Mesodermal cell (in vitro differentiated cells): Measurements from ENCODE around the gene MTARC2.

ENCODE experiments used
- H3K27ac ChIP-seq: 2 replicates; pipeline ENCODE4 v1.7.0; 2013; ENCODE audit warnings: mild to moderate bottlenecking, low read depth, low read length, moderate library complexity; ENCODE audit not compliant: severe bottlenecking
- H3K36me3 ChIP-seq: 2 replicates; pipeline ENCODE4 v1.7.1; 2013; ENCODE audit warnings: mild to moderate bottlenecking, low read length, moderate library complexity; ENCODE audit not compliant: control insufficient read depth, insufficient read depth
- H3K4me1 ChIP-seq: one replicate; pipeline ENCODE4 v1.7.1; 2013; ENCODE audit warnings: mild to moderate bottlenecking, low read length; ENCODE audit not compliant: insufficient read depth, control insufficient read depth, poor library complexity, severe bottlenecking
- H3K4me3 ChIP-seq: 2 replicates; pipeline ENCODE4 v1.7.0; 2013; ENCODE audit warnings: low read length, control low read depth, mild to moderate bottlenecking; ENCODE audit not compliant: insufficient read depth, poor library complexity, severe bottlenecking; ENCODE audit errors: extremely low read depth
- H3K9me3 ChIP-seq: 2 replicates; pipeline ENCODE4 v1.7.1; 2013; ENCODE audit warnings: mild to moderate bottlenecking, low read length, moderate library complexity; ENCODE audit not compliant: control insufficient read depth
- WGBS, 2 experiments: methylation state at CpG; one replicate each; pipeline ENCODE4 v1.1.5; 2013; ENCODE audit warnings: missing lambda C conversion rate in 2 of 2; ENCODE audit not compliant: insufficient coverage in 2 of 2; 5-methylcytosine and 5-hydroxymethylcytosine counted together

Gene MTARC2

GRCh38 chr1:220786337-220787068 is 38.4 kb downstream of the MTARC2 start, which contains the start of gene MTARC1:
MTARC1 (plus strand) TSS chr1:220786913; CDS start chr1:220786945, 32 bp downstream.
- no peak within 1 kb of the TSS for H3K27ac ChIP-seq
- 3% methylated on average over 40 to 48 of the region's 56 CpGs for WGBS, 2 experiments
- peak within 1 kb of the TSS; percentile 52 for H3K4me3 ChIP-seq
- peaks cover 3% of the 10 kb centered on the region for H3K4me1 ChIP-seq
- H3K9me3 ChIP-seq = no peaks in the 10 kb centered on the region
- no peaks in the 10 kb centered on the region for H3K36me3 ChIP-seq

GRCh38 chr1:220787069-220787619 is 39.0 kb downstream of the MTARC2 start:
- H3K27ac ChIP-seq = no peak overlapping the region
- no peaks in the 10 kb centered on the region for H3K9me3 ChIP-seq
- peak overlapping the region; percentile 52 for H3K4me3 ChIP-seq
- no peaks in the 10 kb centered on the region for H3K36me3 ChIP-seq
- 2 to 5% methylated on average over 17 to 28 of the region's 32 CpGs for WGBS, 2 experiments
- H3K4me1 ChIP-seq = peaks cover 3% of the 10 kb centered on the region

- Histone ChIP-seq H3K27ac (no peak overlapping the region), H3K36me3 (no peaks in the 10 kb centered on the region), H3K4me3 (no peak overlapping the region), H3K9me3 (no peaks in the 10 kb centered on the region), H3K4me1 (peaks cover 3% of the 10 kb centered on the region)
- 91 to 94% methylated on average over 5 of the region's 7 CpGs for WGBS, 2 experiments
Observed at GRCh38 chr1:220788900-220789299, 40.8 kb downstream of the MTARC2 start.

- no peaks in the 10 kb centered on the region for H3K36me3 ChIP-seq
Observed at GRCh38 chr1:220789532-220790147, 41.5 kb downstream of the MTARC2 start.

GRCh38 chr1:220791285-220791684 is 43.2 kb downstream of the MTARC2 start:
- 96 to 100% methylated on average over 4 of the region's 6 CpGs for WGBS, 2 experiments
- H3K4me3 ChIP-seq = no peak overlapping the region
- no peaks in the 10 kb centered on the region for H3K9me3 ChIP-seq
- H3K4me1 ChIP-seq = peaks cover 3% of the 10 kb centered on the region
- no peaks in the 10 kb centered on the region for H3K36me3 ChIP-seq
- no peak overlapping the region for H3K27ac ChIP-seq

More at GRCh38 chr1:220789532-220790147, 41.5 kb downstream of the MTARC2 start:
- Histone ChIP-seq H3K9me3 (no peaks in the 10 kb centered on the region), H3K4me1 (peaks cover 3% of the 10 kb centered on the region), H3K4me3 (no peak overlapping the region), H3K27ac (no peak overlapping the region)
- 100% methylated on average over 1 of the region's 2 CpGs; no CpG with 5 or more reads in 1 of the 2 experiments for WGBS, 2 experiments

- 97 to 98% methylated on average over 5 of the region's 5 CpGs for WGBS, 2 experiments
- H3K36me3 ChIP-seq = no peaks in the 10 kb centered on the region
- peaks cover 3% of the 10 kb centered on the region for H3K4me1 ChIP-seq
- no peak overlapping the region for H3K27ac ChIP-seq
- H3K4me3 ChIP-seq = no peak overlapping the region
- no peaks in the 10 kb centered on the region for H3K9me3 ChIP-seq
Observed at GRCh38 chr1:220791956-220792355, 43.8 kb downstream of the MTARC2 start.

GRCh38 chr1:220796530-220796929 is 48.4 kb downstream of the MTARC2 start:
- H3K9me3 ChIP-seq = no peaks in the 10 kb centered on the region
- 92% methylated on average over 9 to 10 of the region's 10 CpGs for WGBS, 2 experiments

DNA sequence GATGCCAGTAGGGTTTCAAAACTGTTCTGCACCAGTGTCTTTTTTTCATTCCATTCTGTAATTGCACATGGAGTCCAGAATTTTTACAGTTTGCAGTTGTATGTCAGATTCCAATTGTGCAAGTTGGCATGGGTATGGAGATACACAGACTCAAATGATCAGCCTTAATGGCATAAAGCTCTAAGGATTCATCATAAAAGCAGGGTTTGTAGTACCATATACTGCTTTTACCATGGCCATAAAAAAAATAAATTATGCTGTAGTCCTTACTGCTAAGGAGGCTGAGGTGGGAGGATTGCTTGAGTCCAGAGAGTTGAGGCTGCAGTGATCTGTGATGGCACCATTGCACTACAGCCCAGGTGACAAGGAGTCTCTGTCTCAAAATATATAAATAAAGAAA is 48.9 kb downstream of the MTARC2 start:
- no peaks in the 10 kb centered on the region for H3K9me3 ChIP-seq
- H3K36me3 ChIP-seq = no peaks in the 10 kb centered on the region
- H3K4me3 ChIP-seq = no peak overlapping the region
- no peaks in the 10 kb centered on the region for H3K4me1 ChIP-seq
- no peak overlapping the region for H3K27ac ChIP-seq

More at GRCh38 chr1:220796530-220796929, 48.4 kb downstream of the MTARC2 start:
- Histone ChIP-seq H3K27ac (no peak overlapping the region), H3K36me3 (no peaks in the 10 kb centered on the region), H3K4me3 (no peak overlapping the region), H3K4me1 (no peaks in the 10 kb centered on the region)

- Histone ChIP-seq H3K4me1 (no peaks in the 10 kb centered on the region), H3K9me3 (no peaks in the 10 kb centered on the region), H3K36me3 (no peaks in the 10 kb centered on the region), H3K4me3 (no peak overlapping the region), H3K27ac (no peak overlapping the region)
- WGBS, 2 experiments = 70 to 91% methylated on average over 3 of the region's 3 CpGs
Observed at GRCh38 chr1:220797553-220797952, 49.4 kb downstream of the MTARC2 start.

- Histone ChIP-seq H3K36me3 (no peaks in the 10 kb centered on the region), H3K9me3 (no peaks in the 10 kb centered on the region), H3K4me1 (no peaks in the 10 kb centered on the region), H3K4me3 (no peak overlapping the region), H3K27ac (no peak overlapping the region)
- 80 to 100% methylated on average over 1 of the region's 2 CpGs for WGBS, 2 experiments
Observed at GRCh38 chr1:220798338-220798737, 50.2 kb downstream of the MTARC2 start.

DNA sequence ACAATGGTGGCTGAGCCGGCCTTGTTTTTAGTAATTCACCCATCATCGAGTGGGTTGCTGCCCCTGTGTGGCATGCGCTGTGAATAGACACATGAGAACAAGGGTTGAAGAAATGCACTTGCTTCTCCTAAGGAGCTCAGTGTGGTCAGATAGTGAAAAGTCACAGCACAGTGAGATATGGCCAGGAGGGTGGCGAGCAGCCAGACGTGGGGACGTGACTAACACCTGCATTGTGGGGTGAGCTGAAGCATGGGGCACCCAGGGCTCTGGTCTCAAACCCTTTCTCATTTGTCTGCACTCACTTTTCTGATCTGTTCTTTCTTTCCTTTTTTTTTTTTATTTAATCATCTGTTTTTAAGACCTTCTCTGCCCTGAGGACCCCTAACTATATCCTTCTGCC is 52.1 kb downstream of the MTARC2 start:
- no peaks in the 10 kb centered on the region for H3K9me3 ChIP-seq
- H3K4me3 ChIP-seq = no peak overlapping the region
- no peaks in the 10 kb centered on the region for H3K4me1 ChIP-seq
- H3K36me3 ChIP-seq = no peaks in the 10 kb centered on the region
- WGBS, 2 experiments = 89 to 93% methylated on average over 6 of the region's 6 CpGs
- no peak overlapping the region for H3K27ac ChIP-seq
